Activated CD8-positive, alpha-beta memory T cell treated with anti-CD3 and anti-CD28 coated beads for 4 hours (primary cell): Measurements from ENCODE around the gene NDUFA8.

Experiments used
- DNase-seq, 2 donors: peaks; one replicate each; pipeline ENCODE4 v3.0.0-alpha.2; 2020; ENCODE audit warnings: low read depth in 2 of 2

Gene NDUFA8

GRCh38 chr9:122099271-122099869, 60.2 kb downstream of the NDUFA8 start:
- peak; percentile 54 to 55 for DNase-seq

GRCh38 chr9:122097679-122098315, 61.8 kb downstream of the NDUFA8 start:
- no peak for DNase-seq

DNA sequence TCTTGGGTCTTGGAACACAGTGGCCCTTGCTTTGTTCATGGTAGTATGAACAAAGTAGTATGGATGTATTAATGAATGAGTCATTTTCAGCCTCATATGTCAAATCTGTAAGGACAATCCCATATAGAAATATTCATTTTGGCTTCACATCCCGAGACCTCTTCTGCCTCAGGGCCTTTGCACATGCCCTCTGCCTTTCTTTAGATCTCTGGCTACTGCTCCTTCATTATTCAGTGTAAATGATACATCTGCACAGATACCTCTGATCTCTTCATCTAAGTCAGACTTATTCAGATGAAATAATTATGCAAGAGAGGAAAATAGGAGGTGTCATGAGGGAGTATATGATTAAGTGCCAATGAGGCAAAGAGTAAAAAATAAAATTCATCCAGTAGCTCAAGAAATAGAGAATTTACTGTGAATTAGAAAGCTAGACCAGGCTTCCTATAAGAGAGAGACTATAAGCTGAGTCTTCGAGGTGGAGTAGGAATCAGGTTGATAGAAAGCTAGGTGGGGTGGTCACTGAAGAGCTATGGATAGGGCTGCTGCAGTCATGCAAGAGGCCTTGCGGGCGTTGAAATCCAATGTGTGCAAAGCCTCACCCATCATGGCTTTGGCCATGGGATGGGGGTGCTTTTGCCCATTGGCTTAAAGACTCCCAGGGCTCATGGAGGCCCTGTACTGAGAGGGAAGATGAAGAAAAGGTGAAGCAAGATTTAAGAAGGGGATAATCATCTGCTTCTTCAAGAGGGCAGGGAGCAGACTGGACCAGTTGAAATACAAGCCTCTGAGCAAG, 62.8 kb downstream of the NDUFA8 start:
- DNase-seq: no peak

DNA sequence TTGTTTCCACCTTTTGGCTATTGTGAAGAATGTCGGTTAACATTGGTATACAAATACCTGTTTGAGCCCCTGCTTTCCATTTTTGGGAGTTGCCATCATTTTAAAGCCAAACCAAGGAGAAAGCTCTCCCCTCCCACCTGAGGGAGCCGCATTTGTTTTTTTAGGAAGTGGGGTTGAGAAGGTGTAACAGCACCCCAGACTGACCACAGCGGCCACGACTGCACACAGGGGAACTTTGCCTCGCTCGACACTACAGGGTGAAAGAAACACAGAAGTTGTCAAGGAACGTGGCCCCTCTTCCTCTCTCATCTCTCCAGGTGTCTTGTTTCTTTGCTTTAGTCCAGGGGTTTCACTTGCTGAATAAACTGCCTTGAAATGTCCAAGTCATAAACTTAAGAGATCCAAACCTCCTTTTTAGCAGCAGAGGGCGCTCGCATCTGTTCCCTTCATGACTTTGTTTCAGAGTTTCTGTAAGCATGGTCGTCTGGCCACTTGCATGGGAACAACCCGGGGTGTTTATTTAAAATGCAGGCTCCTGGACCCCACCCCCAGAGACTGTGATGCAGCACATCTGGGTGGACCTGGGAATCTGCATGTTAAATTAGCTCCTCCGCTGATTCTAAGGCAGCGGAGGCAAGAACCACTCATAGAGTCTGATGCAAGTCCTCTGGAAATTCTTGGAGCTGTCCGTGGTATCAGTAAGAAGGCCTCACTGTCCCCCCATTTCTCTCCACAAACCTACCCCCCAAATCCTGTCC, 64.4 kb downstream of the NDUFA8 start:
- DNase-seq: peak; percentile 6 to 13
